DND-41 (cell line): ENCODE results near the gene CACNA1S.
A peak's percentile ranks its signal among the peaks of the same experiment; 100 is the strongest.

Source experiments
- ATAC-seq: fragments of 200-7000 bp; cut with Tn5 transposase; 3 replicates; pipeline ENCODE4 v1.9.1; 2021; ENCODE audit warnings: low read depth; ENCODE audit not compliant: insufficient read depth
- DNase-seq: peaks from one replicate; pipeline ENCODE4 v3.0.0-alpha.2; 2020
- H2AFZ ChIP-seq: 2 replicates; pipeline ENCODE4 v1.6.0; 2012; ENCODE audit warnings: low read depth, low read length
- H3K27ac ChIP-seq: 2 replicates; pipeline ENCODE4 v1.5.1; 2012; ENCODE audit warnings: low read length, inconsistent platforms
- H3K27me3 ChIP-seq: fragments of 200-600 bp; sonication (generic); 2 replicates; pipeline ENCODE4 v1.6.0; 2012; ENCODE audit warnings: low read length, mild to moderate bottlenecking, inconsistent platforms; ENCODE audit not compliant: insufficient read depth, poor library complexity
- H3K36me3 ChIP-seq: 2 replicates; pipeline ENCODE4 v1.5.1; 2012; ENCODE audit warnings: low read length, inconsistent platforms; ENCODE audit not compliant: insufficient read depth
- H3K4me1 ChIP-seq: 2 replicates; pipeline ENCODE4 v1.5.1; 2012; ENCODE audit warnings: mild to moderate bottlenecking, low read length; ENCODE audit not compliant: insufficient read depth
- H3K4me2 ChIP-seq: 2 replicates; pipeline ENCODE4 v1.6.0; 2012; ENCODE audit warnings: mild to moderate bottlenecking, moderate library complexity, low read length, inconsistent platforms; ENCODE audit not compliant: insufficient read depth
- H3K4me3 ChIP-seq, 2 experiments: fragments of 200-600 bp in 1 of 2; shearing (Covaris generic) in 1 of 2; 2 replicates each; pipeline ENCODE4 v1.5.1; 2012 to 2016; ENCODE audit warnings: inconsistent platforms in 2 of 2, low read length in 2 of 2, mild to moderate bottlenecking in 2 of 2, low read depth in 1 of 2, moderate library complexity in 1 of 2
- H3K79me2 ChIP-seq: 2 replicates; pipeline ENCODE4 v1.6.0; 2012; ENCODE audit warnings: low read length, inconsistent platforms; ENCODE audit not compliant: insufficient read depth
- H3K9ac ChIP-seq: 2 replicates; pipeline ENCODE4 v1.6.0; 2012; ENCODE audit warnings: low read depth, mild to moderate bottlenecking, inconsistent platforms, low read length, moderate library complexity
- H3K9me3 ChIP-seq: 2 replicates; pipeline ENCODE4 v1.5.1; 2012; ENCODE audit warnings: low read length, moderate library complexity, mild to moderate bottlenecking, inconsistent platforms; ENCODE audit not compliant: insufficient read depth, severe bottlenecking
- H4K20me1 ChIP-seq: 2 replicates; pipeline ENCODE4 v1.6.0; 2012; ENCODE audit warnings: low read length; ENCODE audit not compliant: insufficient read depth
- CTCF ChIP-seq: IDR thresholded peaks from 2 replicates; pipeline ENCODE4 v1.5.1; 2012; ENCODE audit warnings: borderline replicate concordance, low read length, moderate library complexity, mild to moderate bottlenecking; ENCODE audit not compliant: poor library complexity, severe bottlenecking; ENCODE audit errors: extremely low read depth
- EZH2 ChIP-seq: IDR thresholded peaks from 3 replicates; pipeline ENCODE4 v1.6.1; 2012; ENCODE audit warnings: borderline replicate concordance, low read depth, mild to moderate bottlenecking, moderate library complexity, low read length, inconsistent platforms; ENCODE audit not compliant: severe bottlenecking

The CACNA1S gene

GRCh38 chr1:201115390-201115937 is 3.2 kb upstream of the CACNA1S start:
- H3K4me3 ChIP-seq = no peak overlapping the region
- DNase-seq = no peak
- no peak overlapping the region for H3K4me2 ChIP-seq
- no peak for ATAC-seq
- TF ChIP-seq EZH2 (no peak), CTCF (no peak)
- no peak overlapping the region for H3K27ac ChIP-seq
- no peaks in the 10 kb centered on the region for H3K79me2 ChIP-seq
- H3K9ac ChIP-seq = no peak overlapping the region
- H3K36me3 ChIP-seq = no peaks in the 10 kb centered on the region
- H4K20me1 ChIP-seq = no peaks in the 10 kb centered on the region
- peaks cover 24% of the 10 kb centered on the region for H3K4me1 ChIP-seq
- no peaks in the 10 kb centered on the region for H3K9me3 ChIP-seq
- H3K27me3 ChIP-seq = no peaks in the 10 kb centered on the region
- no peak overlapping the region for H2AFZ ChIP-seq

GRCh38 chr1:201114245-201115131 is 2.3 kb upstream of the CACNA1S start:
- Histone ChIP-seq H3K79me2 (no peaks in the 10 kb centered on the region), H3K4me1 (peaks cover 14% of the 10 kb centered on the region), H3K9ac (peak overlapping the region; percentile 46), H3K4me2 (peak overlapping the region; percentile 76), H3K9me3 (no peaks in the 10 kb centered on the region), H3K36me3 (no peaks in the 10 kb centered on the region), H4K20me1 (no peaks in the 10 kb centered on the region), H3K27me3 (no peaks in the 10 kb centered on the region), H3K4me3 (peak overlapping the region in 1 of 2 experiments; percentile 52; a peak in 2 of 4 replicates), H2AFZ (peak overlapping the region; percentile 72), H3K27ac (no peak overlapping the region)
- peak; percentile 77 for DNase-seq
- ATAC-seq = peak; percentile 91
- TF ChIP-seq CTCF (peak; percentile 83), EZH2 (no peak)

GRCh38 chr1:201113451-201114244 is 1.4 kb upstream of the CACNA1S start:
- H3K79me2 ChIP-seq = no peaks in the 10 kb centered on the region
- H3K9me3 ChIP-seq = no peaks in the 10 kb centered on the region
- ATAC-seq (no peak), DNase-seq (no peak)
- H2AFZ ChIP-seq = peak overlapping the region; percentile 72; the same call in 1 of the 2 replicates
- H3K36me3 ChIP-seq = no peaks in the 10 kb centered on the region
- peak overlapping the region in 1 of 2 experiments; percentile 52; a peak in 2 of 4 replicates for H3K4me3 ChIP-seq
- H3K27me3 ChIP-seq = no peaks in the 10 kb centered on the region
- peak overlapping the region; percentile 76 for H3K4me2 ChIP-seq
- no peak for TF ChIP-seq EZH2
- no peak for TF ChIP-seq CTCF
- no peak overlapping the region; the same call in 1 of the 2 replicates for H3K9ac ChIP-seq
- no peak overlapping the region for H3K27ac ChIP-seq
- peaks cover 11% of the 10 kb centered on the region for H3K4me1 ChIP-seq
- no peaks in the 10 kb centered on the region for H4K20me1 ChIP-seq
